ENCODE measurements around the gene CDC42BPB. TPM values are rescaled to one million over a fixed set of nuclear protein-coding genes. Genes with fewer than 3 reads are reported as not detected.

Gene CDC42BPB
- total RNA-seq, 6 experiments from 2014 or later, result 73.7 to 85.1 (median 79.9) TPM

- peaks cover 2% of the 10 kb centered on the region for H3K4me1 Mint-ChIP-seq (ENCODE audit: low read depth)
- no peaks in the 10 kb centered on the region for H3K36me3 Mint-ChIP-seq (ENCODE audit: low read depth)
- peaks cover 6% of the 10 kb centered on the region; the same call in 1 of the 2 replicates for H3K27me3 Mint-ChIP-seq (ENCODE audit: insufficient read depth)
- no peaks in the 10 kb centered on the region for H3K9me3 Mint-ChIP-seq
- no peak overlapping the region for H3K27ac Mint-ChIP-seq
- TF ChIP-seq CTCF (IDR thresholded peaks at IDR 0.05), result no peak
- no peak overlapping the region for H3K4me3 Mint-ChIP-seq
- DNase-seq, result no peak
Observed at GRCh38 chr14:103072595-103073366, 15.4 kb upstream of the CDC42BPB start.

DNA sequence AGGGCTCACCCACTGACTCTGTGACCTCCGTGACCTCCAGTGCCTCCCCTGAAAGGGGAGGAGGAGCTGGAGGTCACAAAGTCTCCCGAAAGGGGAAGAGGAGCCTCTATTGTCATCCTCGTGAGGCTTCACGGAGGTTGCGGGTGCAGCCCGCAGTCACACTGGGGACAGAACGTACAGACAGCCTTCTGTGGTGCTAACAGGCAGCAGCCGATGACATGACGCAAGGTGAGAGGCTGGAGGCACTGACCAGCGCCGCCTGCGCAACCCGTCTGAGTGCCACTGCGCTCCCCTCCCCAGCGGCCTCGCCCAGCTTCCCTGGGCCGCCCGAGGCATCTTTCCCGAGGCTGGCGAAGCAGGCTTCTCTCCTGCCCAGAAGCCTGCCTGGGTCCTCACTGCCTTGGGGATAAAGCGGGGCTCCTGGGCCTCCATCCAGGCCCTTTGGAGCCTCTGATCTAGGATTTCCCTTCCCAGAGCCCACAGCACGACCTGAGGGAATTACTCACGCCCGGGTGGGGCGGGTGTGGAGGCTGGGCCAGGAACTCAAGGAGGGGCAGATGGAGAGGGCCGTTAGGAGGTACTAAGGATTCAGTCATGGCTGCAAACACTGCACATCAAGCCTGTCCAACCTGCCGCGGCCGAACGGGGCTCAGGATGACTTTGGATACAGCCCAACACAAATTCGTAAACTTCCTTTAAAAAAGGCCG is 14.3 kb upstream of the CDC42BPB start:
- no peak overlapping the region for H3K4me3 Mint-ChIP-seq
- no peak overlapping the region for H3K27ac Mint-ChIP-seq
- H3K27me3 Mint-ChIP-seq (ENCODE audit: insufficient read depth), result peaks cover 6% of the 10 kb centered on the region; the same call in 1 of the 2 replicates
- no peak for DNase-seq
- H3K9me3 Mint-ChIP-seq, result no peaks in the 10 kb centered on the region
- peaks cover 11% of the 10 kb centered on the region for H3K4me1 Mint-ChIP-seq (ENCODE audit: low read depth)
- no peak for TF ChIP-seq CTCF (IDR thresholded peaks at IDR 0.05)
- H3K36me3 Mint-ChIP-seq (ENCODE audit: low read depth), result no peaks in the 10 kb centered on the region

- DNase-seq, result no peak
- no peak for TF ChIP-seq CTCF (IDR thresholded peaks at IDR 0.05)
- no peak overlapping the region for H3K27ac Mint-ChIP-seq
Observed at GRCh38 chr14:103070971-103071542, 13.7 kb upstream of the CDC42BPB start.

DNA sequence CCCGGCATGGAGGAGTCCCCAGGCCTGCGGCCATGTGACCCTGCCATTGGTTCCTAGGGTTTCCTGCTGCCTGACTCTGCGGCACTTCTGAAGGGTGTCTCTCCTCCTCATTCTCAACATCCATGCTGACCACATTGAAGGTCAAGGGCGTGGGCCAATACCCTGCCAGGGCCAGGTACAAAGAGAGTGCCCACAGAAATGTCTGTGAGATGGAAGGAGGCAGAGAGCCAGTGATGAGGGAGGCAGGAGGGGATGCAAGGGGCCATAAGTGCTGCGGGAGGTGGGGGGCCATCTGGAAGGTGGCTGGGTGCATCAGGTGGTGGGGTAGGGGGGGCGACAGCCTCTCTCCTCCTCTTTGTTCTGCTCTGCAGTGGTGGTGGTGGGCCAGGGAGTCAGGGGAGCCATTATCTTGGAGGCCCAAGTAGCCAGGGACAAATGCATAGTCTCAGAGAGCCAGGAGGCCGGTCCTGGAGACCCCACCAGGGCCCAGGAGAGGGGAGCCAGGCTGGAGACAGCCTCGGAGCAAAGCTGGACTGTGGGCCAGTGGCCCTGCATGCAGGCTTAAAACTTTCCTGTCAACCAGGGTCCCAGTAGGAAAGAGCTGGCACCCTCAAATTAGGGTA is 13.0 kb upstream of the CDC42BPB start:
- Mint-ChIP-seq H3K27me3 (ENCODE audit: insufficient read depth) (peaks cover 6% of the 10 kb centered on the region; the same call in 1 of the 2 replicates), H3K4me3 (no peak overlapping the region), H3K9me3 (no peaks in the 10 kb centered on the region), H3K36me3 (ENCODE audit: low read depth) (no peaks in the 10 kb centered on the region), H3K4me1 (ENCODE audit: low read depth) (peaks cover 11% of the 10 kb centered on the region), H3K27ac (no peak overlapping the region)
- DNase-seq, result no peak
- TF ChIP-seq CTCF (IDR thresholded peaks at IDR 0.05), result no peak

More at GRCh38 chr14:103070971-103071542, 13.7 kb upstream of the CDC42BPB start:
- Mint-ChIP-seq H3K9me3 (no peaks in the 10 kb centered on the region), H3K4me3 (no peak overlapping the region), H3K4me1 (ENCODE audit: low read depth) (peaks cover 11% of the 10 kb centered on the region), H3K36me3 (ENCODE audit: low read depth) (no peaks in the 10 kb centered on the region), H3K27me3 (ENCODE audit: insufficient read depth) (peaks cover 6% of the 10 kb centered on the region; the same call in 1 of the 2 replicates)

DNA sequence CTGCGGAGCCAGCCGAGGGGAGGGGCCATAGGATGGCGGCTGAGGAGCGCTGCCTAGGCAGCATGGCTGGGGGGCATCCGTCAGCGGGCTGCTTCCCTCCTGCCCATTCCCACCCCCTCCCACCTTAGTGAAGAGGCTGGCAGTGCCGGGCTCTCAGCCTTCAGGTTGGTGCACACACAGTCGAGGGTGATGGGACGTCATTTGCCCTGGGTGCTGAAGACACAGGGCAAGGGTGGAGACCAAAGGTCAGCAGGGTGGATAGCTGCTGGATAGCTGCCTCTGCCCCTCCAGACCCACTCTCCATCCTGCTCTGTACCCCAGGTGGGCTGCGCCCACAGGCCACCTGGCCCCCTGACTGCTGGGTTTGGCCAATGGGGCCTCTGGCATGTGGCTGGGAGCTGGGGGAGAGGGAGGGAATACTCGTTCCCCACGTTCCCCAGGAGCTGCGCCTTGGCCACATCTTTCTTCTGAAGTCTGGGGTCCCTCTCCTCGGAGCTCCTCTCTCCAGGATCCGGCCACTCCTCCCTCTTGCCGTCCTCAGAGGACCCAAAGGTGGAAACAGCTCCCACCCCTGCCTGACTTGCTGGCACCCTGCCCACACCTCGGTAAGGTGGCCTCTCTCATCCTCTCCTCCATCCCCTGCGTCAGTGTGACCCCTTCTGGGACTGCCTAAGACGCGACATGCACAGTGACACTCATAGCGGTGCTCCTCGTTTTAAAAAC is 11.2 kb upstream of the CDC42BPB start:
- no peak for DNase-seq

More for the DNA sequence above, 11.2 kb upstream of the CDC42BPB start:
- H3K27ac Mint-ChIP-seq, result no peak overlapping the region
- H3K4me1 Mint-ChIP-seq (ENCODE audit: low read depth), result peaks cover 11% of the 10 kb centered on the region
- H3K9me3 Mint-ChIP-seq, result no peaks in the 10 kb centered on the region
- H3K36me3 Mint-ChIP-seq (ENCODE audit: low read depth), result no peaks in the 10 kb centered on the region
- TF ChIP-seq CTCF (IDR thresholded peaks at IDR 0.05), result no peak
- peaks cover 3% of the 10 kb centered on the region; the same call in 1 of the 2 replicates for H3K27me3 Mint-ChIP-seq (ENCODE audit: insufficient read depth)
- H3K4me3 Mint-ChIP-seq, result no peak overlapping the region

Data from HFFc6 (cell line).